Skin epidermis (tissue), 12 donors: ENCODE measurements around the gene RAB31.
"Not testable (repeated sequence)": the region's sequence is repeated elsewhere in the genome, so short reads cannot be mapped to it uniquely, and the experiment has no call there.

ENCODE experiments used
- H3K27ac ChIP-seq, 21 experiments: fragments of 200-600 bp; sonication (generic) in 11 of 21; one replicate each; pipeline ENCODE4 v1.5.0; 2020; ENCODE audit warnings: mild to moderate bottlenecking in 3 of 21, inconsistent platforms in 2 of 21, moderate library complexity in 2 of 21
- H3K4me3 ChIP-seq, 7 experiments: fragments of 200-600 bp; sonication (generic) in 2 of 7; one replicate each; pipeline ENCODE4 v1.5.0; 2020; ENCODE audit warnings: inconsistent platforms in 2 of 7, mild to moderate bottlenecking in 2 of 7, moderate library complexity in 1 of 7

RAB31 gene

GRCh38 chr18:9886005-9886348 is 177.9 kb downstream of the RAB31 start:
- H3K4me3 ChIP-seq, result no peak overlapping the region
- no peak overlapping the region for H3K27ac ChIP-seq

- H3K4me3 ChIP-seq, result no peak overlapping the region
- no peak overlapping the region for H3K27ac ChIP-seq
These were observed 179.9 kb downstream of the RAB31 start for GRCh38 chr18:9887992-9888391.

GRCh38 chr18:9890196-9890595 is 182.1 kb downstream of the RAB31 start:
- Histone ChIP-seq H3K27ac (no peak overlapping the region), H3K4me3 (no peak overlapping the region)

- Histone ChIP-seq H3K4me3 (no peak overlapping the region), H3K27ac (no peak overlapping the region)
These were observed 182.9 kb downstream of the RAB31 start for GRCh38 chr18:9890957-9891356.

GRCh38 chr18:9891515-9891914 is 183.4 kb downstream of the RAB31 start:
- not testable (repeated sequence) for H3K27ac ChIP-seq, H3K4me3 ChIP-seq

- Histone ChIP-seq H3K4me3 (no peak overlapping the region), H3K27ac (no peak overlapping the region)
These were observed 186.5 kb downstream of the RAB31 start for GRCh38 chr18:9894454-9895068.

- H3K4me3 ChIP-seq, result no peak overlapping the region
- H3K27ac ChIP-seq, result no peak overlapping the region
These were observed 189.0 kb downstream of the RAB31 start for GRCh38 chr18:9897129-9897528.

GRCh38 chr18:9897787-9898291 is 189.7 kb downstream of the RAB31 start:
- H3K4me3 ChIP-seq, H3K27ac ChIP-seq: not testable (repeated sequence)

GRCh38 chr18:9898792-9899549 is 190.9 kb downstream of the RAB31 start:
- Histone ChIP-seq H3K27ac (no peak overlapping the region), H3K4me3 (no peak overlapping the region)

GRCh38 chr18:9899550-9899930 is 191.4 kb downstream of the RAB31 start:
- not testable (repeated sequence) for H3K27ac ChIP-seq, H3K4me3 ChIP-seq

- H3K27ac ChIP-seq, result no peak overlapping the region
- no peak overlapping the region for H3K4me3 ChIP-seq
These were observed 192.6 kb downstream of the RAB31 start for GRCh38 chr18:9900699-9901098.

- H3K27ac ChIP-seq, result no peak overlapping the region
- H3K4me3 ChIP-seq, result no peak overlapping the region
These were observed 193.3 kb downstream of the RAB31 start for GRCh38 chr18:9901377-9901776.

GRCh38 chr18:9902264-9902663 is 194.2 kb downstream of the RAB31 start:
- not testable (repeated sequence) for H3K27ac ChIP-seq

GRCh38 chr18:9902832-9903231 is 194.7 kb downstream of the RAB31 start:
- H3K4me3 ChIP-seq, result no peak overlapping the region
- H3K27ac ChIP-seq, result no peak overlapping the region

More at GRCh38 chr18:9902264-9902663, 194.2 kb downstream of the RAB31 start:
- not testable (repeated sequence) for H3K4me3 ChIP-seq

- no peak overlapping the region for H3K27ac ChIP-seq
- no peak overlapping the region for H3K4me3 ChIP-seq
These were observed 197.4 kb downstream of the RAB31 start for GRCh38 chr18:9905401-9905922.

GRCh38 chr18:9906481-9906880 is 198.4 kb downstream of the RAB31 start:
- H3K4me3 ChIP-seq, result no peak overlapping the region

GRCh38 chr18:9907867-9908266 is 199.8 kb downstream of the RAB31 start:
- Histone ChIP-seq H3K27ac (no peak overlapping the region), H3K4me3 (no peak overlapping the region)

More at GRCh38 chr18:9906481-9906880, 198.4 kb downstream of the RAB31 start:
- no peak overlapping the region for H3K27ac ChIP-seq

- no peak overlapping the region for H3K4me3 ChIP-seq
- no peak overlapping the region for H3K27ac ChIP-seq
These were observed 202.0 kb downstream of the RAB31 start for GRCh38 chr18:9910071-9910470.

GRCh38 chr18:9910661-9911060 is 202.6 kb downstream of the RAB31 start:
- Histone ChIP-seq H3K27ac (no peak overlapping the region), H3K4me3 (no peak overlapping the region)

- H3K27ac ChIP-seq, result no peak overlapping the region
- no peak overlapping the region for H3K4me3 ChIP-seq
These were observed 203.1 kb downstream of the RAB31 start for GRCh38 chr18:9911226-9911625.
